ENCODE results near the gene PALLD.
"Not testable (repeated sequence)": the region's sequence is repeated elsewhere in the genome, so short reads cannot be mapped to it uniquely, and the experiment has no call there.

PALLD gene

DNA sequence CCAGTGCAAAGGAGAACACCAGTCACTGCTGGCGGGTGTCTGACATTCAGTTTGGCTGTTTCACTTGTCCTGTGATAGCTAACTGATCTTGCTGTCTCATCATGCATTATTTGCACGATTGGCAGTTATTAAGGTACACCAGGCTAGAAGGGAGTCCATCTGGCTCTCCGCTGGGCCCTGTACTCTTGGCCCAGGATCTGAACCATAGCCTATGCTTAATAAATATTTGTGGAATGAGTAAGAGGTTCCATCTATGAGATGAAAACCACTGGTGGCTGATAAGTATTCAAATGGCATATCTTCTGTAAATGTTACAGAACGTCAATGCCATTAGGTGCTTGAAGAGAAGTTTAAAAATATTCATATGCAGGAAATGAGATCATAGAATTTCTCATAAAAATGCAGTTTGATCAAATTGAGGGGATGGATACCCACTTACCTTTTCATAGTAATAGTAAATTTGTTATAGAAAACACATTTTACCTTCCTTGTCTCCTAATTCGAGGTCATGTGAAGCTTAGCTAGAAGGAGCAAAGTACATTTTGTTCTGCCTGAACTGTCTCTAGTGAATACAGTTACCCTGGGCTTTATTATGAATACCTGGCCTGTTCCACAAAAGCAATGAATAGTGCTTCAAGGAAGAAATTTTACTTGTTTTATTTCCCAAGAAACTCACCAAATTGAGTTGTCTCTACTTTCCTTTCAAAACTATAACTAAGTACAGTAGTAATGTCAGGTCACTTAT is 299.7 kb downstream of the PALLD start:
- no peak for DNase-seq (ENCODE audit: low read depth)

- no peak for DNase-seq (ENCODE audit: low read depth)
These were observed 300.3 kb downstream of the PALLD start for GRCh38 chr4:168797194-168797593.

DNA sequence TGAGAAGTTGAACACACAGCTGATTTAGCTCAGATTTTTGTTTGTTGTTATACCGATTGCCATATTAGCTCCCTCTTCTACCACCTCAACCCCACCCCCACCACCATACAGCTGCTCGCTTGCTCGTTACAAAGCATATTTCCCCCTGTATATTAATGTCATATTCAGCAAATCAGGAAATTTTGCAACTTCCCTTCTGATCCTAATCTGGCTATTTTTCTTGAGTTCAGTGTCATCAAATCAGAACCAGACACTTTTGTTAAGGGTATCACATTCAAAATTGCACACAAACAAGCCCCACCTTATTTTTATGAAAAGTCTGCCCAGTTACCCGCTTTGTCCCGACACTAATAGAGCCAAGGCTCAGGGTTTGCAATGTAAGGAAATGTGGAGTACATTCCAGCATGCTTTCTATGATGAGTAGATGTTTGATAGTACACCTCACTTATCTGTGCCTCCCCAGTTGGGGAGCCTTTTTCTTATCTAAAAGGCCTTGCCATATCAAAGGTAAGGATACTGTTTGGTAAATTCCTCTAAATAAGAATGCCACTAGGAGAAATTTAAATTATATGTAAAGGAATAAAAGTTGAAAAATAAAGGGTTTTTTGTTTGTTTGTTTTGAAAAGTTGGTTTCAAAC is 301.0 kb downstream of the PALLD start:
- DNase-seq (ENCODE audit: low read depth) = no peak

- DNase-seq (ENCODE audit: low read depth) = no peak
These were observed 304.1 kb downstream of the PALLD start for GRCh38 chr4:168800926-168801325.

DNA sequence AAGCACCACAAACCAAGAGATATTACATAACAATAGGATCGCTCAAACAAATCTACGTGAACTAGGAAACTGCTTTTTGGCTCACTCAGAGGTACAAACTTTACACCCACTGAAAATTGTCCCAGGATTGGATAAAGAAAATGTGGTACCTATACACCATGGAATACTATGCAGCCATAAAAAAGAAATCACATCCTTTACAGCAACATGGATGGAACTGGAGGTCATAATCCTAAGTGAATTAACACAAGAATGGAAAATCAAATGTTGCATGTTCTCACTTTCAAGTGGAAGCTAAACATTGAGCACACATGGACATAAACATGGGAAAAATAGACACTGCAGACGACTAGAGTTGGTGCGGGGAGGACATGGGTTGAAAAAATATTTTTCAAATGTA is 305.4 kb downstream of the PALLD start:
- DNase-seq (ENCODE audit: low read depth) = no peak

DNA sequence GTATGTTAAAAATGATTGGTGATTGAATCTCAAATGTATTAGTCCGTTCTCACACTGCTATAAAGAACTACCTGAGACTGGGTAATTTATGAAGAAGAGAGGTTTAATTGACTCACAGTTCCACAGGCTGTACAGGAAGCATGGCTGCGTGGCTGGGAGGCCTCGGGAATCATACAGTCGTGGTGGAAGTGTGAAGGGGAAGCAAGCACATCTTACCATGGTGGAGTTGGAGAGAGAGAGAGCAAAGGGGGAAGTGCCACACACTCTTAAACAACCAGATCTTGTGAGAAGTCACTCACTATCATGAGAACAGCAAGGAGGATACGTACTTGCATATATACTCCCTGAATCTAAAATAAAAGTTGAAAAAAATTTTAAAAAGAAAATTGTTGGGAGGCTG is 306.2 kb downstream of the PALLD start:
- DNase-seq (ENCODE audit: low read depth) = not testable (repeated sequence)

GRCh38 chr4:168803732-168804131 is 306.9 kb downstream of the PALLD start:
- no peak for DNase-seq (ENCODE audit: low read depth)

GRCh38 chr4:168804146-168804545 is 307.3 kb downstream of the PALLD start:
- DNase-seq (ENCODE audit: low read depth) = no peak

GRCh38 chr4:168805341-168805740 is 308.5 kb downstream of the PALLD start:
- no peak for DNase-seq (ENCODE audit: low read depth)

DNA sequence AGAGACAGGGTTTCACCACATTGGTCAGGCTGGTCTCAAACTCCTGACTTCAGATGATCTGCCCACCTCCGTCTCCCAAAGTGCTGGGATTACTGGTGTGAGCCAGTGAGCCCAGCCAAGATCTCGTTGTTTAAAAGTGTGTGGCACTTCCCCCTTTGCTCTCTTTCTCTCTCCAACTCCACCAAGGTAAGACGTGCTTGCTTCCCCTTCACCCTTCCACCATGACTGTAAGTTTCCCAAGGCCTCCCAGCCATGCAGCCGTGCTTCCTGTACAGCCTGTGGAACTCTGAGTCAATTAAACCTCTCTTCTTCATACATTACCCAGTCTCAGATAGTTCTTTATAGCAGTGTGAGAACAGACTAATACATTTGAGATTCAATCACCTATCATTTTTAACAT is 309.4 kb downstream of the PALLD start:
- DNase-seq (ENCODE audit: low read depth) = not testable (repeated sequence)

- DNase-seq (ENCODE audit: low read depth) = no peak
These were observed 314.4 kb downstream of the PALLD start for GRCh38 chr4:168811207-168811606.

GRCh38 chr4:168811786-168812651 is 315.2 kb downstream of the PALLD start:
- no peak for DNase-seq (ENCODE audit: low read depth)

- no peak for DNase-seq (ENCODE audit: low read depth)
These were observed 316.0 kb downstream of the PALLD start for GRCh38 chr4:168812806-168813205.

DNA sequence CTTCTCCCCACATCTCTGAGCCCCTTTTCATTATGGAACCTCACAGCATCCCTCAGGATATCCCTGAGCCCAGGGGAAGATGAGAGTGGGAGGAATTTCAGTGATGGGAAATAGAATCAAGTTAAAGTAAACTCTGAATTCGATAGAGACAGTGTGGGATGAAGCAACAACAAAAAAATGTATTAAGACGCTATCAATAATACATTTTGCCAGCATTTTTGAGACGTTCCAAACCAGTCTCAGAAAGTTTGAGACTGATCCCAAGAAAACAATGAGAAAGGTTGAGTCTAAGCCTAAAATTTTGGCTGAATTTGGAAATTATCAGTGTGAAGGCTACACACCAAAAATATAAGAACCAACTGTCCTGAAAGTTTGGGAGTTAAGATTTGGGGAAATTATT is 317.0 kb downstream of the PALLD start:
- no peak for DNase-seq (ENCODE audit: low read depth)

DNA sequence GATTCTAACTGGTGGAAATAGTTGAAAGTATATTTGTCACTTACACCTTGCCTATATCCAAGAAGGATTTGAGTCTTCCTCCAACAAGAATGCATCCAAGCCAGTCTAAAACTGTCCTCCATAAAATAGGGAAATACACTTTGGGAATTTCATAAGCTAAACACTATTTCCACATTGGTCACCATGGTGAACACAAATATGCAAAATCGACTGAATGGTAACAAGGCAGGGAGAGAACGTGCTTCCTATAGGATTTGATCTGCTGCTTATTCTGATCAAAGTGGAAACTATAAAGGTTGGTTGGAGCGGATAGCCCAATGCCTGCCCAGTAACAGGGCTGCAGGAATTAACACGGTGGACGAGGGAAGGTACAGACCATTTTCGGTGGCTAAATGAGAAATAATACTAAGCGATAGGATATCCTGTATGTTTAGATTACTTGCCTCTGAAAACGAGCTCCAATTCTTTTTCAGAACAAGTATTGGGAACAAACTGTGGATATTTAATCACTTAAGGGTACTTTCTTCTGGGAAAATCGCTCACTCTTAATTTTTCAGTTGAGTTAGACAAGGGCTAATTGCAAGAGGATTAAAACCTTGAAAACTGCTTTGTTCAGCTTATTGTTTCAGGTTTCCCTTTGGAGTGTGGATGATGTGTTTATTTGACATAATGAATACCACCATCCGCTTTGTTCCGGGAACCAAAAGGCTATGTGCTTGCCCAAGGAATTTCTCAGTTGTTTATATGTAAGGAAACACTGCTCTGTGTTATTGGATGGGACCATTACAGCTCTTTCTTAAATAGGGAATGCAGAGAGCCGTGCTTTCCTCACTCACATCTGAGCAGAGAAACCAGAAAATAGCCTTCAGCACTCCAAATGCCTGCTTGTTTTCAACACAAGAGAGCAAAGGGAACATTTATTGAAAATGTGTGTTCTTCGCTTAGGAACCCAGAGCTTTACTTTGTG is 318.8 kb downstream of the PALLD start:
- DNase-seq (ENCODE audit: low read depth) = no peak

DNA sequence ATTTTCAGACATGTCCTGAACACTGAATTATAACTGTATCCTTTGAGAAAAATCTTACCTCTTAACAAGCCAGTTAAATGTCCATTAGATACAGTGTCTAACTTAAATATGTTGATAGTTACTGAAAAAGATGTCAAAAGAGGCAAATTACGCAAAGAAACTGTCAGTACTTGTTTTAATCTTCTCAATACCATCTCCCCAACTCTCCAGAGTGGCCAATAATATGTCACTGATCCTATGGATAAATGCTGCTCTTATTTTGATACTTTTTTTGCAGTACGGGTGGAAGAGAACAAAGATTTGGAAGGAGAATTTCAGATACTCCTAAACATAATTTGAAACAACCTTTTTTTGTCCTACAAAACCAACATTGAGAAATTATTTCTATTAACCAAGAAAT is 320.5 kb downstream of the PALLD start:
- no peak for DNase-seq (ENCODE audit: low read depth)

DNA sequence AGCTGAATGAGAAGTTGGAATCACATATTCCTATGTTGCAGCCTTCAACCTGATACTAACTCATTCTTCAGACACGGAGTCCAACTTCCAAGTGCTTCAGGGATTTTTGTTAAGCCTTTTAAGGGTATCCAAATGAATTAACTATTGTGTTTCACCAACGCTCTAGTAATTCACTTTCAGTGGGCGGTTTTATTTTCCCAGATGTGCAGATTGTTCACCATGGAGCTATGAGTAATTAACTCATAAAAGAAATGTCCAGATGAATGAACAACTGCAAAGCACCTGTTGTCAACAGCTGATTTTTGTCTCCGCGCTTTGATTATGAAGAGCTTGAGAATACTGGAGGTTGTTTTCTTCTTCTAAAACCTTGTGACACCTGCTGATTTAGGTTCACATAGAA is 325.6 kb downstream of the PALLD start:
- DNase-seq (ENCODE audit: low read depth) = no peak

DNA sequence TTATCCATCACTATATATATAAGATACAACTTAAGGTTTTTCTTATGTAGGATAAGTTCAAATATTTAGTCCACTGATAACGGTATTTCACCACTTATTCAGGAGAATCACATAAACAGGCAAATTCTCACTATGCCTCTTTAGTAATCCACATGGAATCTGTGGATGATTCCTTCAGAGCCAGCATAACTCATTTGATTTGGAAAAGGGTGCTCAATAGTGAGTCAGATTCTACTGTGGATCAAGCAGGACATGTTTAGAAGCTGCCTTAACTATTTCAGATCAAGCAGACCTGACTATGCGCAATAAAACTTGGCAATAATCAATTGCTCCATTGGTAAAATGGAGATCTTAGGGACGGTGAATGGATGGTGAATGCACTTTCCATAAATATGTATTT is 329.1 kb downstream of the PALLD start:
- DNase-seq (ENCODE audit: low read depth) = no peak

DNA sequence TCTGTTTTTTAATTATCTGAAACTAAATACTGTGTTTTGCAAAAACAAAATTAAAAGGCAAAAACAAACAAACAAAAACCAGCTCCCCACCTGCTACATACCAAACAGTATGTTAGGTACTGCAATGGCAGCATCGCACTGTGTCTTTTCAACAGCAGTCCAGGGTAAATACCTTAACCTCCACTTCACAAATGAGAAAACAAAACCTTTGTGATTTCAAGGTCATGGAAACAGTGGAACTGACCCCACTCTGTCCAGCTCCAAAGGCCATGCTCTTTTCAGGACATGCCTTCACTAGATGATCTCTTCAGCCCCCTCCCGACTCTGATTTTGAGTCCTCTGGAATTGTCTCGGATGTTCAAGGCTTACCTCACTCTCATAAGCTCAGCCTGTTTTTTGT is 329.8 kb downstream of the PALLD start:
- no peak for DNase-seq (ENCODE audit: low read depth)

DNA sequence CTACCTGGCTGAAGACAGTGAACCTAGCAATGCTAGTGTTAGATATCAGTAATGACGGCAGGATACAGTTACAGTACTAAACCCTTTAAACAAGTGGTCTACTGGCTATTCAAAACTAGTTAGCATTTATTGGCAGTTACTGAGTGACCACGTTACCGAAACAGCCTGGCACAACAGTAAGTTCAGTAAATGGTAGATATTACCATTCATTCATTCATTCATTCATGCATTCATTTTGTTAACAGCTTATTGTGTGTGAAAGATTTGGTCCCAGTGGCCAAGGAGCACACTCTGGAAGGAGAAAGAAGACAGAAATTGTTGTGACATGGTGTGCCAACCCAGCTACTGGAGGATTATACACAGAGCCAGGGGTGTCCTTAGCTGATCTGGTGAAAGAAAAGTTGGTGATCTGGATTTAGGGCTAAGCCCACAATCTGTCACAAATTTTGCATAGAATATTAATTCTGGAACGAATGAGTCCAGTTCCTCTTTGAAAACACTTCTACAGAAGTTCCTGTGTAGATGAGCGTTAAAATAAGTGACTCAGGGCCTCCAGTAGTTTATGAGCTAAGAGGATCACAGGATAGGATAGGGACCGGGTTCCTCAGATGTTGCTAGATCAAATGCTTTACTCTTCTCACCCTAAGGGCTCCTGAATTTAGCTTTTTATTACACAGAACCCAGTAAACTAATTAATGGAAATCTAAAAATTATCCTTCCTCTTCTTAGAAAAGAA is 334.1 kb downstream of the PALLD start:
- no peak for DNase-seq (ENCODE audit: low read depth)

- no peak for DNase-seq (ENCODE audit: low read depth)
These were observed 334.7 kb downstream of the PALLD start for GRCh38 chr4:168831585-168831918.

All from T follicular helper cell (primary cell).